PFSK-1 (cell line): ENCODE data around the gene CP.

Experiments used
- POLR2AphosphoS5 ChIP-seq: IDR thresholded peaks from 2 replicates; pipeline ENCODE4 v1.6.1; 2012; ENCODE audit warnings: low read depth, mild to moderate bottlenecking, control low read depth, low read length, moderate library complexity
- SIN3A ChIP-seq: IDR thresholded peaks from 2 replicates; pipeline ENCODE4 v1.6.1; 2012; ENCODE audit warnings: mild to moderate bottlenecking, low read length, moderate library complexity, borderline replicate concordance; ENCODE audit not compliant: insufficient read depth
- TAF1 ChIP-seq: IDR thresholded peaks from 2 replicates; pipeline ENCODE4 v1.6.1; 2012; ENCODE audit warnings: low read length, control low read depth, borderline replicate concordance; ENCODE audit not compliant: insufficient read depth
- TF ChIP-seq, protein P1 (sequence below), 2 experiments: IDR thresholded peaks; 2 replicates each; pipeline versions ENCODE4 v1.6.1 to v1.8.0; 2011 to 2012; ENCODE audit warnings: low read depth in 2 of 2, low read length in 2 of 2, control low read depth in 1 of 2, inconsistent platforms in 1 of 2, mild to moderate bottlenecking in 1 of 2, moderate library complexity in 1 of 2; ENCODE audit not compliant: insufficient read depth in 1 of 2

- TF ChIP-seq, protein P1, sequence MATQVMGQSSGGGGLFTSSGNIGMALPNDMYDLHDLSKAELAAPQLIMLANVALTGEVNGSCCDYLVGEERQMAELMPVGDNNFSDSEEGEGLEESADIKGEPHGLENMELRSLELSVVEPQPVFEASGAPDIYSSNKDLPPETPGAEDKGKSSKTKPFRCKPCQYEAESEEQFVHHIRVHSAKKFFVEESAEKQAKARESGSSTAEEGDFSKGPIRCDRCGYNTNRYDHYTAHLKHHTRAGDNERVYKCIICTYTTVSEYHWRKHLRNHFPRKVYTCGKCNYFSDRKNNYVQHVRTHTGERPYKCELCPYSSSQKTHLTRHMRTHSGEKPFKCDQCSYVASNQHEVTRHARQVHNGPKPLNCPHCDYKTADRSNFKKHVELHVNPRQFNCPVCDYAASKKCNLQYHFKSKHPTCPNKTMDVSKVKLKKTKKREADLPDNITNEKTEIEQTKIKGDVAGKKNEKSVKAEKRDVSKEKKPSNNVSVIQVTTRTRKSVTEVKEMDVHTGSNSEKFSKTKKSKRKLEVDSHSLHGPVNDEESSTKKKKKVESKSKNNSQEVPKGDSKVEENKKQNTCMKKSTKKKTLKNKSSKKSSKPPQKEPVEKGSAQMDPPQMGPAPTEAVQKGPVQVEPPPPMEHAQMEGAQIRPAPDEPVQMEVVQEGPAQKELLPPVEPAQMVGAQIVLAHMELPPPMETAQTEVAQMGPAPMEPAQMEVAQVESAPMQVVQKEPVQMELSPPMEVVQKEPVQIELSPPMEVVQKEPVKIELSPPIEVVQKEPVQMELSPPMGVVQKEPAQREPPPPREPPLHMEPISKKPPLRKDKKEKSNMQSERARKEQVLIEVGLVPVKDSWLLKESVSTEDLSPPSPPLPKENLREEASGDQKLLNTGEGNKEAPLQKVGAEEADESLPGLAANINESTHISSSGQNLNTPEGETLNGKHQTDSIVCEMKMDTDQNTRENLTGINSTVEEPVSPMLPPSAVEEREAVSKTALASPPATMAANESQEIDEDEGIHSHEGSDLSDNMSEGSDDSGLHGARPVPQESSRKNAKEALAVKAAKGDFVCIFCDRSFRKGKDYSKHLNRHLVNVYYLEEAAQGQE (IDR thresholded peaks at IDR 0.05; ENCODE audit: insufficient read depth in 1 of 2, low read depth in 2 of 2, low read length in 2 of 2) = no peak
- TF ChIP-seq TAF1 (no peak), POLR2AphosphoS5 (no peak), SIN3A (no peak)
Observed at GRCh38 chr3:149153402-149153801, 68.2 kb downstream of the CP start.
